Measurements from ENCODE around the gene UTS2R. TPM values are rescaled to one million over a fixed set of nuclear protein-coding genes. Genes with fewer than 3 reads are reported as not detected.
A peak's percentile ranks its signal among the peaks of the same experiment; 100 is the strongest.
"Not testable (repeated sequence)": the region's sequence is repeated elsewhere in the genome, so short reads cannot be mapped to it uniquely, and the experiment has no call there.

Gene UTS2R
- total RNA-seq, 1 donor from 2014 or later: not detected

DNA sequence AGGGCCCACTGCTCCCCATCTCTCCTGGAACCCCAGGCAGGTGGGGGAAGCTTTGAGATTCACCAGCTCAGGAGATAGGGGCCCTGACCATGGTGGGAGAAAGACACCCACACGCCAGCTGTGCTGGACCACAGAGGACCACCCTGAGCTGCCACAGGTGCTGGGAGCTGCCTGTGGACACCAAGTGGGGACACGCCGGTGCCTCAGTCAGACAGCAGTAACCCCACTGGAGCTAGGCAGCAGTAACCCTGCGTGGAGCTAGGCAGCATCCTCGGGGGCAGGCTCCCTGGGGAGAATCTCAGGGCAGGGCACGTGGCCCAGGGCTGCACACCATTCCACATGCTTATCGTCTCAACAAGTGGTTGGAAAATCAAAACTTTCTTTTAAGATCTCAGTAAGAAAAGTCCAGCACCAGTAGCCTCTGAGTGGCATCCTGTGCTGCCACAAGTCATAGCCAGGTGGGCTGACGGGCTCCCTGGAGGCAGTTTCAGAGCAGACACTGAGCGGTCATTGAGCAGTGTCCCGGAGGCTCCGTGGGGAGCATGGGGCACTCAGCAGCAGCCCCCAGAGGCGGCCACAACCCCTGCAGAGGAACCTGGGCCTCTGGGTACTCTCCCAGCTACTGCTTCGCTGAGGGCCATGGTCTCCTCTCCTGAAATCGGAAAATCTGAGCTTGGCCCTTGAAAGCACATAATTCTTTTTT is 38.6 kb downstream of the UTS2R start:
- no peak overlapping the region for H3K4me3 Mint-ChIP-seq (ENCODE audit: unreplicated experiment)
- H3K27ac Mint-ChIP-seq (ENCODE audit: unreplicated experiment): no peak overlapping the region
- H3K4me1 Mint-ChIP-seq (ENCODE audit: unreplicated experiment): no peaks in the 10 kb centered on the region
- no peak for DNase-seq (ENCODE audit: low spot score)
- TF ChIP-seq, protein P1, sequence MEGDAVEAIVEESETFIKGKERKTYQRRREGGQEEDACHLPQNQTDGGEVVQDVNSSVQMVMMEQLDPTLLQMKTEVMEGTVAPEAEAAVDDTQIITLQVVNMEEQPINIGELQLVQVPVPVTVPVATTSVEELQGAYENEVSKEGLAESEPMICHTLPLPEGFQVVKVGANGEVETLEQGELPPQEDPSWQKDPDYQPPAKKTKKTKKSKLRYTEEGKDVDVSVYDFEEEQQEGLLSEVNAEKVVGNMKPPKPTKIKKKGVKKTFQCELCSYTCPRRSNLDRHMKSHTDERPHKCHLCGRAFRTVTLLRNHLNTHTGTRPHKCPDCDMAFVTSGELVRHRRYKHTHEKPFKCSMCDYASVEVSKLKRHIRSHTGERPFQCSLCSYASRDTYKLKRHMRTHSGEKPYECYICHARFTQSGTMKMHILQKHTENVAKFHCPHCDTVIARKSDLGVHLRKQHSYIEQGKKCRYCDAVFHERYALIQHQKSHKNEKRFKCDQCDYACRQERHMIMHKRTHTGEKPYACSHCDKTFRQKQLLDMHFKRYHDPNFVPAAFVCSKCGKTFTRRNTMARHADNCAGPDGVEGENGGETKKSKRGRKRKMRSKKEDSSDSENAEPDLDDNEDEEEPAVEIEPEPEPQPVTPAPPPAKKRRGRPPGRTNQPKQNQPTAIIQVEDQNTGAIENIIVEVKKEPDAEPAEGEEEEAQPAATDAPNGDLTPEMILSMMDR (IDR thresholded peaks at IDR 0.05; ENCODE audit: unreplicated experiment): no peak
- H3K9me3 Mint-ChIP-seq (ENCODE audit: unreplicated experiment): no peaks in the 10 kb centered on the region
- peaks cover 9% of the 10 kb centered on the region for H3K27me3 Mint-ChIP-seq (ENCODE audit: unreplicated experiment)
- peaks cover 2% of the 10 kb centered on the region for H3K36me3 Mint-ChIP-seq (ENCODE audit: low read depth, unreplicated experiment)

DNA sequence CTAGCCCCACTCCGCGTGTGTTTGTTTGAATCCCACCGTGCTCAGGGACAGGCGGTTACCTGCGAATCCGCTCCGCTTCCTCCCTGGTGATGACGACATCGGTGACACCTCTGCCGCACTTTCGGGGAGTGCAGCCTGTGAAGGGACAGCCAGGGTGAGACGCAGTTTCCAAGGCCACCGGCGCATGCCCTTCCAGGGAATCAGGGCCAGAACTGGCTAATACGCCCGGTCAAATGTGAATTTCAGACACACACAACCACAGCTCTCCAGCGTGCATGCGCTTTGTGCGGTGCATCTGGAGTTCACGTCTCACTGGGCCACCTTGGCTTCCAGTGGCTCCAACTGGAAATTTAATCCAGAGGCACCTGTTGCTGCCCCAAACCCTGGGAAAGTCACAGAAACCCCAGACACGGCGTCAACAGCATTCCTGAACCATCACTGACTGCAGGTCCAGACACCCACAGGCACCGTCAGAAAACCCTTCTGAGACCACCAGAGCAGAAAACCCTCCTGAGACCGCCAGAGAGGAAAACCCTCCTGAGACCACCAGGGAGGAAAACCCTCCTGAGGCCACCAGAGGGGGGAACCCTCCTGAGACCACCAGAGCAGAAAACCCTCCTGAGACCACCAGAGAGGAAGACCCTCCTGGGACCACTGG is 40.0 kb downstream of the UTS2R start:
- no peak overlapping the region for H3K4me3 Mint-ChIP-seq (ENCODE audit: unreplicated experiment)
- DNase-seq (ENCODE audit: low spot score): no peak
- no peaks in the 10 kb centered on the region for H3K4me1 Mint-ChIP-seq (ENCODE audit: unreplicated experiment)
- peaks cover 9% of the 10 kb centered on the region for H3K27me3 Mint-ChIP-seq (ENCODE audit: unreplicated experiment)
- H3K9me3 Mint-ChIP-seq (ENCODE audit: unreplicated experiment): no peaks in the 10 kb centered on the region
- no peaks in the 10 kb centered on the region for H3K36me3 Mint-ChIP-seq (ENCODE audit: low read depth, unreplicated experiment)
- TF ChIP-seq, protein P1 (IDR thresholded peaks at IDR 0.05; ENCODE audit: unreplicated experiment): no peak
- no peak overlapping the region for H3K27ac Mint-ChIP-seq (ENCODE audit: unreplicated experiment)

DNA sequence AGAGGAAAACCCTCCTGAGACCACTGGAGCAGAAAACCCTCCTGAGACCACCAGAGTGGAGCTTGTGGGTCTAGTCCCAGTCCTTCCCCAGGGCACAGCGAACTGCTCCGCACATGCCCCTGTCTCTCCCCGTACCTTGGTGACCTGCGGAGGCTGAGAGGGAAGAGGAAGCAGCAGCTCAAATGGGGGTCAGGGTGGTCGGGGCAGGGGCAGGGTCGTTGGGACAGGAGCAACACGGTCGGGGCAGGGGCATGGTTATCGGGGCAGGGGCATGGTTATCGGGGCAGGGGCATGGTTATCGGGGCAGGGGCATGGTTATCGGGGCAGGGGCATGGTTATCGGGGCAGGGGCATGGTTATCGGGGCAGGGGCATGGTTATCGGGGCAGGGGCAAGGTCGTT is 40.5 kb downstream of the UTS2R start:
- not testable (repeated sequence) for H3K4me1 Mint-ChIP-seq (ENCODE audit: unreplicated experiment); H3K36me3 Mint-ChIP-seq (ENCODE audit: low read depth, unreplicated experiment); DNase-seq (ENCODE audit: low spot score); H3K27ac Mint-ChIP-seq (ENCODE audit: unreplicated experiment); H3K4me3 Mint-ChIP-seq (ENCODE audit: unreplicated experiment); H3K27me3 Mint-ChIP-seq (ENCODE audit: unreplicated experiment); H3K9me3 Mint-ChIP-seq (ENCODE audit: unreplicated experiment)

DNA sequence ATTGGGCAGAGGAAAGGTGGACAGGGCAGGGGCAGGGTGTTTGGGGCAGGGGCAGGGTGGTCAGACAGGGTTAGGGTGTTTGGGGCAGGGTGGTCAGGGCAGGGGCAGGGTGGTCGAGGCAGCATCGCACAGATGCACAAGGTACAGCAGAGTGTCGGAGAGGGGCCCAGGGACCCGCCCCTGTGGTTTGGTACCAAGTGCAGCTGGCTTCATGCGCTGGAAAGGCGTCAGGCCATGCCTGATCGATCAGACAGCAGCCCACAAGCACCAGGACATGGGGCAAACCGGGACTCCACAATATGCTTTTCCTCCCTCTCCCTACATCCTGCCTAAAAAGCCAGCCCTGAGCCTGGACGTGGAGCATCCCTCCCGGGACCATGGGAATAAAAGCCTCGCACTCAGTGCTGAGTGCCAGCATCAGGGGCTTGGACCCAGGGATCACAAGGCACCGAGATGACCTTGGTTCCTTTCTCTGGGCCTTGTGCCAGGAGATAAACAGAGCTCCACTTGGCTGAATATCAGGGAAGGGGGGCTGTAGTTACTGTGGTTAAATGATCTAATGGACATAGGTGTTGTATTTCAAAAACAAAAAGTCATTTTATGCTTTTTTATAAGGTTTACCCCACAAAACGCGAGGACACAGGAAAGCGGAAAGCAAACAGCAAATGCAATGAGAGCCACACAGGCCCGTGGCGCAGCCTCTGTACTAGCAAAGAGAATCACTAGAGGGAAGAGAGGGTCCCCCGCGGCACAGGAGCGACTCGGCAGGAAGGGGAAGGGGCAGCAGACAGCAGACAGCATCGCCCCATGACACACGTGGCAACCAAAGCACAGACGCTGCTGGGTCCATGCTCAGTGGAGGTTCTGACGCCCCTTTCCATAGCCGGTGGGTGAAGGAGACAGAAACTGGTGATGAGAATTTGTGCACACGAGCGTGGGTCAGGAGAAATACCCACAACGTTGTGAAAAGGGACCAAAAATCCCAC is 41.3 kb downstream of the UTS2R start:
- TF ChIP-seq, protein P1 (IDR thresholded peaks at IDR 0.05; ENCODE audit: unreplicated experiment): no peak
- H3K9me3 Mint-ChIP-seq (ENCODE audit: unreplicated experiment): no peaks in the 10 kb centered on the region
- no peaks in the 10 kb centered on the region for H3K36me3 Mint-ChIP-seq (ENCODE audit: low read depth, unreplicated experiment)
- no peak for DNase-seq (ENCODE audit: low spot score)
- H3K27me3 Mint-ChIP-seq (ENCODE audit: unreplicated experiment): peaks cover 6% of the 10 kb centered on the region
- H3K4me1 Mint-ChIP-seq (ENCODE audit: unreplicated experiment): no peaks in the 10 kb centered on the region
- H3K4me3 Mint-ChIP-seq (ENCODE audit: unreplicated experiment): no peak overlapping the region
- no peak overlapping the region for H3K27ac Mint-ChIP-seq (ENCODE audit: unreplicated experiment)

DNA sequence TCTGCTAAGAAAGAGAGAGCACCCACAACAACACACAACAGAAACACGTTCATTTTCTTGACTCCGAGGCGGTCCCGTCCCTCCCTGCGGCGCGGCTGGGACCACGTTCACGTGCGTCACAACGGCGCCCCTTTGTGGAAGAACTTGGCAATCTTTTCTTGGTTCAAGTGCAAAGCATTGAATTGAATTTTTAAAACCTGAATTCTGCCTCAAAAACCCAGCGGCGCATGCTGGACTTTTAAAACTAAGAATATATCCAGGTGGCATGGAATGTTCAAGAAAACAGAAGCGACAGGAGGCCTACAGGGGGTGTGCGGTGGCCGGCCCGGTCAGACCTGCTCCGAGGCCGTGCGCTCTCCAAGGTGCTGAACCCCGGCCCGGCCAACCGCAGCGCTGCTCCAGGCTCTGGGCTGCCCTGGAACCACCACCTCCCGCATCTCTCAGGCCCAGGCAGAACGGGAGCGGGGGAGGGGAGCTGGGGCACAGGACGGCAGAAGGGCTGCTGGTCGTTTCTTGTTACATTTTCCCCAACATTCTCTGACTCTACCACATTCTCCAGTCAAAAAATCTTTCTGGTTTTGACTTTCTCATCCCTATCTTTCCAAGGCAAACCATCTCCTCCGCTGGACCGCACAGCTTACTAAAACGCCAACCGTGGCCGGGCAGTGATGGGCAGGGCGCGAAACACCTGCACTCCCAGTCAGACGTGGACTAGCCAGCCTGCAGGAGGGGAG is 43.1 kb downstream of the UTS2R start:
- TF ChIP-seq, protein P1 (IDR thresholded peaks at IDR 0.05; ENCODE audit: unreplicated experiment): peak; percentile 72
- Mint-ChIP-seq H3K36me3 (ENCODE audit: low read depth, unreplicated experiment) (no peaks in the 10 kb centered on the region), H3K27ac (ENCODE audit: unreplicated experiment) (no peak overlapping the region), H3K9me3 (ENCODE audit: unreplicated experiment) (no peaks in the 10 kb centered on the region), H3K4me3 (ENCODE audit: unreplicated experiment) (no peak overlapping the region), H3K27me3 (ENCODE audit: unreplicated experiment) (peaks cover 3% of the 10 kb centered on the region), H3K4me1 (ENCODE audit: unreplicated experiment) (no peaks in the 10 kb centered on the region)
- DNase-seq (ENCODE audit: low spot score): peak; percentile 88

Data from endothelial cell (in vitro differentiated cells).